Neural progenitor cell (in vitro differentiated cells): ENCODE data around the gene TDRD6.

Experiments
- EZH2 ChIP-seq: fragments of 200-600 bp; sonication (generic); IDR thresholded peaks from 2 replicates; pipeline ENCODE4 v1.6.1; 2017; ENCODE audit warnings: antibody characterized with exemption, mild to moderate bottlenecking, moderate library complexity
- EZH2phosphoT487 ChIP-seq: fragments of 200-600 bp; sonication (generic); IDR thresholded peaks from 2 replicates; pipeline ENCODE4 v1.6.1; 2017; ENCODE audit warnings: antibody characterized with exemption

- TF ChIP-seq EZH2phosphoT487: no peak
- no peak for TF ChIP-seq EZH2
These were observed 42.2 kb downstream of the TDRD6 start for GRCh38 chr6:46729787-46730326.
